Left lung (tissue), 10 donors: ENCODE data around the gene WWOX. TPM values are rescaled to one million over a fixed set of nuclear protein-coding genes. Genes with fewer than 3 reads are reported as not detected.

Experiments
- ATAC-seq: fragments of 200-7000 bp; cut with Tn5 transposase; one replicate; pipeline ENCODE4 v1.9.1; 2020; ENCODE audit warnings: moderate library complexity
- DNase-seq, 4 donors: peaks; one replicate each; pipeline ENCODE4 v3.0.0-alpha.2; 2013 to 2020
- H3K27ac ChIP-seq, 2 donors: fragments of 200-600 bp; sonication (generic) in 1 of 2; one replicate each; pipeline versions ENCODE4 v1.5.0 to v1.8.0; 2020 to 2021
- H3K27me3 ChIP-seq, 2 donors: fragments of 200-600 bp; sonication (generic) in 1 of 2; one replicate each; pipeline versions ENCODE4 v1.5.0 to v1.8.0; 2020 to 2021
- H3K36me3 ChIP-seq, 2 donors: fragments of 200-600 bp; sonication (generic) in 1 of 2; one replicate each; pipeline versions ENCODE4 v1.5.0 to v1.8.0; 2020 to 2021
- H3K4me1 ChIP-seq, 2 donors: fragments of 200-600 bp; one replicate each; pipeline ENCODE4 v1.8.0; 2021
- H3K4me3 ChIP-seq, 2 donors: fragments of 200-600 bp; sonication (generic) in 1 of 2; one replicate each; pipeline versions ENCODE4 v1.5.0 to v1.8.0; 2020 to 2021; ENCODE audit warnings: mild to moderate bottlenecking in 1 of 2
- H3K9me3 ChIP-seq, 2 donors: fragments of 200-600 bp; sonication (generic) in 1 of 2; one replicate each; pipeline versions ENCODE4 v1.5.0 to v1.8.0; 2020 to 2021
- CTCF ChIP-seq, 2 donors: fragments of 200-600 bp; sonication (generic) in 1 of 2; IDR thresholded peaks; one replicate each; pipeline versions ENCODE4 v1.5.0 to v1.8.0; 2021; ENCODE audit warnings: antibody characterized with exemption in 2 of 2
- intact Hi-C, 2 donors: fragments of 100-400 bp; cut with DNase I; formaldehyde crosslinking; loops; one replicate each; pipeline versions ENCODE4 v1.11.2 to v1.14.2; 2022
- polyA plus RNA-seq, 6 donors: library from polyadenylated mRNA; unstranded; fragments of 120-200 nt; gene quantifications; one replicate each; pipeline ENCODE4 v1.2.1, GENCODE V29; 2013; ENCODE audit not compliant: insufficient read length in 6 of 6
- total RNA-seq, 2 donors: library from RNA; stranded (reverse); fragmentation: NEBNext Ultra II Directional; extraction: Animal tissue kit (Norgen Biotek cat#: 25700); gene quantifications; one replicate each; pipeline ENCODE4 v1.2.1, GENCODE V29; 2021
- donor health status: DM: no; HTN: yes; CAD: no.
- donor health status: DM: no; HTN: no; CAD: no.

Gene WWOX
- total and polyA plus RNA-seq, 8 donors = 17.2 to 40.3 (median 30.8) TPM

- Histone ChIP-seq H3K27ac (no peak overlapping the region), H3K4me3 (no peak overlapping the region), H3K27me3 (no peaks in the 10 kb centered on the region), H3K36me3 (no peaks in the 10 kb centered on the region), H3K9me3 (no peaks in the 10 kb centered on the region), H3K4me1 (no peaks in the 10 kb centered on the region)
- DNase-seq = no peak
- ATAC-seq = no peak
- no peak for TF ChIP-seq CTCF (IDR thresholded peaks at IDR 0.05)
- intact Hi-C loops = no loop called here
Observed at GRCh38 chr16:78431701-78432100, 332.2 kb downstream of the WWOX start.

GRCh38 chr16:78432451-78432850, 333.0 kb downstream of the WWOX start:
- H3K4me1 ChIP-seq = no peaks in the 10 kb centered on the region
- ATAC-seq (no peak), DNase-seq (no peak)
- intact Hi-C loops = no loop called here
- no peaks in the 10 kb centered on the region for H3K27me3 ChIP-seq
- no peak overlapping the region for H3K27ac ChIP-seq
- no peaks in the 10 kb centered on the region for H3K36me3 ChIP-seq
- no peak overlapping the region for H3K4me3 ChIP-seq
- no peak for TF ChIP-seq CTCF (IDR thresholded peaks at IDR 0.05)
- no peaks in the 10 kb centered on the region for H3K9me3 ChIP-seq

- DNase-seq (no peak), ATAC-seq (no peak)
- no peaks in the 10 kb centered on the region for H3K9me3 ChIP-seq
- H3K4me1 ChIP-seq = no peaks in the 10 kb centered on the region
- H3K4me3 ChIP-seq = no peak overlapping the region
- no peaks in the 10 kb centered on the region for H3K36me3 ChIP-seq
- intact Hi-C loops = no loop called here
- no peak overlapping the region for H3K27ac ChIP-seq
- no peaks in the 10 kb centered on the region for H3K27me3 ChIP-seq
- no peak for TF ChIP-seq CTCF (IDR thresholded peaks at IDR 0.05)
Observed at GRCh38 chr16:78433116-78433515, 333.7 kb downstream of the WWOX start.

- no peaks in the 10 kb centered on the region for H3K9me3 ChIP-seq
- DNase-seq (no peak), ATAC-seq (no peak)
- intact Hi-C loops = no loop called here
- no peaks in the 10 kb centered on the region for H3K27me3 ChIP-seq
- H3K27ac ChIP-seq = no peak overlapping the region
- H3K4me3 ChIP-seq = no peak overlapping the region
- H3K36me3 ChIP-seq = no peaks in the 10 kb centered on the region
- H3K4me1 ChIP-seq = no peaks in the 10 kb centered on the region
- TF ChIP-seq CTCF (IDR thresholded peaks at IDR 0.05) = no peak
Observed at GRCh38 chr16:78434401-78434800, 334.9 kb downstream of the WWOX start.

GRCh38 chr16:78435260-78435659, 335.8 kb downstream of the WWOX start:
- intact Hi-C loops = no loop called here
- ATAC-seq (no peak), DNase-seq (no peak)
- no peak overlapping the region for H3K27ac ChIP-seq
- no peak for TF ChIP-seq CTCF (IDR thresholded peaks at IDR 0.05)
- H3K27me3 ChIP-seq = no peaks in the 10 kb centered on the region
- H3K4me1 ChIP-seq = no peaks in the 10 kb centered on the region
- no peak overlapping the region for H3K4me3 ChIP-seq
- no peaks in the 10 kb centered on the region for H3K9me3 ChIP-seq
- no peaks in the 10 kb centered on the region for H3K36me3 ChIP-seq
